ENCODE results near the gene KANSL1. TPM values are rescaled to one million over a fixed set of nuclear protein-coding genes. Genes with fewer than 3 reads are reported as not detected.

Gene KANSL1
- total and polyA plus RNA-seq, 2 donors from 2014 or later = 13.7 to 97.3 TPM

DNA sequence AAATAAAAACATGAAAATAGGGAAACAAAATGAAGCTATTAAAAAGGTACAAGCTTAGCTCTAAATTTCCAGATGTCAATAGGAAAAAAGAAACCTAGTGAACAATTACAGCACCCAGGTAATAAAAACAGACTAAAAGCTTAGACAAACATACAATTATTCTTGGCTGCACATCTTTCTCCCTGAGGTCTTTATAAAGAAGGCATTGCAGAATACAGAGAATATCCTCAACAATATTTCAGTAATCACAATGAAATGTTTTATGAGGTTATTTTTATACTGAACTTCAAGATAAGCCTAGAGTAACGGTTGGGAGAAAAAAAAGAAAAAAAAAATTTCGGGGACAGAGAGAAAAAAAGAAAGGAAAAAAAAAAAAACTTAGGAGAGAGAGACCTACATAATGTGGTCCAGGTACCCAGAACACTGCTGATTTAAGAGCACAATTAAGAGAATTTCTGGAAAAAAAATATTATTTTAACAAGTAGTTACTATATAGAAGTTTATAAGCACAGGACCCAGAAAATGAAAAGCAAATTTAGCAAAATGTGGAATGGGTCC, 26.5 kb downstream of the KANSL1 start:
- DNase-seq = no peak
- no peak overlapping the region for H3K9ac ChIP-seq (ENCODE audit: low read length in 3 of 3)
- TF ChIP-seq, protein P1, sequence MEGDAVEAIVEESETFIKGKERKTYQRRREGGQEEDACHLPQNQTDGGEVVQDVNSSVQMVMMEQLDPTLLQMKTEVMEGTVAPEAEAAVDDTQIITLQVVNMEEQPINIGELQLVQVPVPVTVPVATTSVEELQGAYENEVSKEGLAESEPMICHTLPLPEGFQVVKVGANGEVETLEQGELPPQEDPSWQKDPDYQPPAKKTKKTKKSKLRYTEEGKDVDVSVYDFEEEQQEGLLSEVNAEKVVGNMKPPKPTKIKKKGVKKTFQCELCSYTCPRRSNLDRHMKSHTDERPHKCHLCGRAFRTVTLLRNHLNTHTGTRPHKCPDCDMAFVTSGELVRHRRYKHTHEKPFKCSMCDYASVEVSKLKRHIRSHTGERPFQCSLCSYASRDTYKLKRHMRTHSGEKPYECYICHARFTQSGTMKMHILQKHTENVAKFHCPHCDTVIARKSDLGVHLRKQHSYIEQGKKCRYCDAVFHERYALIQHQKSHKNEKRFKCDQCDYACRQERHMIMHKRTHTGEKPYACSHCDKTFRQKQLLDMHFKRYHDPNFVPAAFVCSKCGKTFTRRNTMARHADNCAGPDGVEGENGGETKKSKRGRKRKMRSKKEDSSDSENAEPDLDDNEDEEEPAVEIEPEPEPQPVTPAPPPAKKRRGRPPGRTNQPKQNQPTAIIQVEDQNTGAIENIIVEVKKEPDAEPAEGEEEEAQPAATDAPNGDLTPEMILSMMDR (IDR thresholded peaks at IDR 0.05; ENCODE audit: borderline replicate concordance, extremely low read depth, insufficient read depth) = no peak
- H3K27me3 ChIP-seq (ENCODE audit: control insufficient read depth, insufficient read depth, low read length) = no peaks in the 10 kb centered on the region
- no peaks in the 10 kb centered on the region for H3K9me3 ChIP-seq (ENCODE audit: control insufficient read depth in 2 of 3, insufficient read depth in 1 of 3, low read length in 3 of 3)
- H3K36me3 ChIP-seq (ENCODE audit: control insufficient read depth in 2 of 3, insufficient read depth in 3 of 3, low read length in 3 of 3) = peaks cover 4 to 23% (median 10%) of the 10 kb centered on the region in 3 donors
- H3K4me1 ChIP-seq (ENCODE audit: control insufficient read depth in 2 of 3, insufficient read depth in 2 of 3, low read depth in 1 of 3, low read length in 3 of 3) = peaks cover 0 to 25% (median 0%) of the 10 kb centered on the region in 3 donors
- no peak overlapping the region for H3K27ac ChIP-seq (ENCODE audit: low read depth in 2 of 2, low read length in 2 of 2)
- intact Hi-C loops (cut with DNase I) = no loop called here
- no peak for FAIRE-seq
- no peak overlapping the region for H3K4me3 ChIP-seq (ENCODE audit: low read length in 3 of 3)

DNA sequence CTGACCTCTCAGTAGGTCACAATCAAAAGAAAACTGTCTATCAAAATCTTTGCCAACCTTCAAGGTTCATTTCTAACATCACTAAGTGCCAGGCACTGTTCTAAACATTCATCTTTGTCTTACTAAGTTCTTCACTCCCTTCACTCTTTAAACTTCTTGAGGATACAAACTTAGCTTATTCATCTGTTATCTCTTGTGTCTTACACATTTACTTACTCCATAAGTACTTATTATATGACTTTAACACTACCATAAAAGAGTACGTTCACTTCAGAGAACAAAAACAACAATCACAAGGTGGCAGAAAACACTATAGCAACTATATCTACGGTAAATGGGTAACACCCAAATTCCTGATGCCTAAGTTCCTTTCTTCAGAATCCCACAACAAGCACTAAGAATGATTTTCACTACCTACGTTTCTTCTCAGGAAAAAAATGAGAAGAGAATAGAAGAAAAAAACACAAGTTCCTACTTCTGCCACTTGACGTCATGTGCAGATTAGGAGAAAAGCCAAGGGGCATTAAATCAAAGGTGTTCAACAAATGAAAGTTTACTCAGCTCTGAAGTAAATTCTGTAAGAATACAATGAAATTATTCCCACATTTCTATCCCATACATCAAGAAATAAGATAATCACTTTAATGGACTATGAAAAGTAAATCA, 29.2 kb downstream of the KANSL1 start:
- no peak overlapping the region for H3K27ac ChIP-seq (ENCODE audit: low read depth in 2 of 2, low read length in 2 of 2)
- intact Hi-C loops (cut with DNase I) = no loop called here
- TF ChIP-seq, protein P1 (IDR thresholded peaks at IDR 0.05; ENCODE audit: borderline replicate concordance, extremely low read depth, insufficient read depth) = no peak

DNA sequence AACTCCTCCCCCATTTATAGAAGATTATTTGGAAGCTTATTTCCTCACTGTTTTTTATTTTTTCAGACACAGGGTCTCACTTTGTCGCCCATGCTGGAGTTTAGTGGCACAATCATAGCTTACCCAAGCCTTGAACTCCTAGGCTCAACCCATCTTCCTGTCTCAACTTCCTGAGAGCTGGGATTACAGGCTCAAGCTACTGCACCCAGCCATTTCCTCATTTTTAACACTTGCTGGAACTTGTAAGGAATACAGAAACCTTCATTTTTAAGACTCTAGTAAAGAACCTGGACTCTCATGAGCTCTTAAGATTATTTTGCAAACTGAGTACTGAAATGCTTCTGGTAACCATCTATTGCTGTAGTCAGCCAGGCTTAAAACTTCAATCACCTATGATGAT, 29.9 kb downstream of the KANSL1 start:
- no peak for DNase-seq
- intact Hi-C loops (cut with DNase I) = no loop called here
- H3K27ac ChIP-seq (ENCODE audit: low read depth in 2 of 2, low read length in 2 of 2) = no peak overlapping the region
- H3K9ac ChIP-seq (ENCODE audit: low read length in 3 of 3) = no peak overlapping the region
- no peaks in the 10 kb centered on the region for H3K36me3 ChIP-seq (ENCODE audit: control insufficient read depth in 2 of 3, insufficient read depth in 3 of 3, low read length in 3 of 3)
- H3K4me1 ChIP-seq (ENCODE audit: control insufficient read depth in 2 of 3, insufficient read depth in 2 of 3, low read depth in 1 of 3, low read length in 3 of 3) = peaks cover 0 to 30% (median 5%) of the 10 kb centered on the region in 3 donors
- no peak for FAIRE-seq
- H3K9me3 ChIP-seq (ENCODE audit: control insufficient read depth in 2 of 3, insufficient read depth in 1 of 3, low read length in 3 of 3) = no peaks in the 10 kb centered on the region
- no peaks in the 10 kb centered on the region for H3K27me3 ChIP-seq (ENCODE audit: control insufficient read depth, insufficient read depth, low read length)
- TF ChIP-seq, protein P1 (IDR thresholded peaks at IDR 0.05; ENCODE audit: borderline replicate concordance, extremely low read depth, insufficient read depth) = no peak
- no peak overlapping the region for H3K4me3 ChIP-seq (ENCODE audit: low read length in 3 of 3)

More for the DNA sequence above, 29.2 kb downstream of the KANSL1 start:
- Histone ChIP-seq H3K9ac (ENCODE audit: low read length in 3 of 3) (no peak overlapping the region), H3K9me3 (ENCODE audit: control insufficient read depth in 2 of 3, insufficient read depth in 1 of 3, low read length in 3 of 3) (no peaks in the 10 kb centered on the region), H3K4me1 (ENCODE audit: control insufficient read depth in 2 of 3, insufficient read depth in 2 of 3, low read depth in 1 of 3, low read length in 3 of 3) (peaks cover 0 to 26% (median 2%) of the 10 kb centered on the region in 3 donors), H3K27me3 (ENCODE audit: control insufficient read depth, insufficient read depth, low read length) (no peaks in the 10 kb centered on the region), H3K4me3 (ENCODE audit: low read length in 3 of 3) (no peak overlapping the region), H3K36me3 (ENCODE audit: control insufficient read depth in 2 of 3, insufficient read depth in 3 of 3, low read length in 3 of 3) (no peaks in the 10 kb centered on the region)
- DNase-seq = no peak
- FAIRE-seq = no peak

Measured in kidney (tissue), 14 donors.